Activated T-cell treated with anti-CD3 and anti-CD28 coated beads, Interleukin-2, amount 50 U/mL, for 24 hours (primary cell): ENCODE measurements around the gene RPLP2.

Source experiments
- DNase-seq: peaks from one replicate; pipeline ENCODE4 v3.0.0-alpha.2; 2020
- H3K27ac Mint-ChIP-seq: 2 replicates; pipeline ENCODE4 v1.8.0; 2020; ENCODE audit warnings: mild to moderate bottlenecking, mixed read lengths
- H3K27me3 Mint-ChIP-seq: 2 replicates; pipeline ENCODE4 v1.8.0; 2020; ENCODE audit warnings: mixed read lengths
- H3K36me3 Mint-ChIP-seq: 2 replicates; pipeline ENCODE4 v1.8.0; 2020; ENCODE audit warnings: low read depth, mixed read lengths
- H3K4me1 Mint-ChIP-seq: 2 replicates; pipeline ENCODE4 v1.8.0; 2020; ENCODE audit warnings: low read depth, mixed read lengths
- H3K4me3 Mint-ChIP-seq: 2 replicates; pipeline ENCODE4 v1.8.0; 2020; ENCODE audit warnings: mild to moderate bottlenecking, moderate library complexity, mixed read lengths
- H3K9me3 Mint-ChIP-seq: 2 replicates; pipeline ENCODE4 v1.8.0; 2020; ENCODE audit warnings: mixed read lengths

Gene RPLP2

GRCh38 chr11:855796-856195, 46.0 kb downstream of the RPLP2 start:
- H3K27ac Mint-ChIP-seq: no peak overlapping the region
- peaks cover 1% of the 10 kb centered on the region for H3K4me1 Mint-ChIP-seq
- no peak for DNase-seq
- no peaks in the 10 kb centered on the region for H3K9me3 Mint-ChIP-seq
- H3K4me3 Mint-ChIP-seq: no peak overlapping the region
- no peaks in the 10 kb centered on the region for H3K36me3 Mint-ChIP-seq
- peaks cover 5% of the 10 kb centered on the region for H3K27me3 Mint-ChIP-seq

GRCh38 chr11:856397-856796, 46.6 kb downstream of the RPLP2 start:
- Mint-ChIP-seq H3K36me3 (no peaks in the 10 kb centered on the region), H3K27ac (no peak overlapping the region), H3K27me3 (no peaks in the 10 kb centered on the region), H3K9me3 (no peaks in the 10 kb centered on the region), H3K4me1 (peaks cover 1% of the 10 kb centered on the region), H3K4me3 (no peak overlapping the region)
- DNase-seq: no peak

GRCh38 chr11:858053-858761, 48.4 kb downstream of the RPLP2 start:
- Mint-ChIP-seq H3K27ac (no peak overlapping the region), H3K27me3 (no peaks in the 10 kb centered on the region), H3K36me3 (no peaks in the 10 kb centered on the region), H3K4me1 (peaks cover 1% of the 10 kb centered on the region), H3K9me3 (no peaks in the 10 kb centered on the region), H3K4me3 (no peak overlapping the region)
- DNase-seq: no peak

DNA sequence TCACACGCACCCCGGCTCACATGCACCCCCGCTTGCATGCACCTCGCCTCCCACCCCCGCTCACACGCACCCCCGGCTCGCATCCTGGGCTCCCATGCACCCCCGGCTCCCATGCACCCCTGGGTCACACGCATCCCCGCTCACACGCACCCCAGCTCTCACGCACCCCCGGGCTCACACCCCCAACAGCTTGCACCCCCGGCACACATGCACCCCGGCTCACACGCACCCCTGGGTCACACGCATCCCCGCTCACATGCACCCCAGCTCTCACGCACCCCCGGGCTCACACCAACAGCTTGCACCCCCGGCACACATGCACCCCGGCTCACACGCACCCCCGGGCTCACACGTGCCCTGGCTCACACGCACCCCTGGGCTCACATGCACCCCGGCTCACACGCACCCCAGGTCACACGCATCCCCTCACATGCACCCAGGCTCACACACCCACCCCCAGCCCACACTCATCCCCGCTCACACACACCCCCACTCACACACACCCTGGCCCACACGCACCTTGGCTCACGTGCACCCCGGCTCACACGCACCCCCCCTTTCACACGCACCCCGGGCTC, 49.1 kb downstream of the RPLP2 start:
- no peak overlapping the region for H3K27ac Mint-ChIP-seq
- H3K36me3 Mint-ChIP-seq: no peaks in the 10 kb centered on the region
- no peaks in the 10 kb centered on the region for H3K27me3 Mint-ChIP-seq
- no peak overlapping the region for H3K4me3 Mint-ChIP-seq
- peaks cover 1% of the 10 kb centered on the region for H3K4me1 Mint-ChIP-seq
- no peak for DNase-seq
- no peaks in the 10 kb centered on the region for H3K9me3 Mint-ChIP-seq

DNA sequence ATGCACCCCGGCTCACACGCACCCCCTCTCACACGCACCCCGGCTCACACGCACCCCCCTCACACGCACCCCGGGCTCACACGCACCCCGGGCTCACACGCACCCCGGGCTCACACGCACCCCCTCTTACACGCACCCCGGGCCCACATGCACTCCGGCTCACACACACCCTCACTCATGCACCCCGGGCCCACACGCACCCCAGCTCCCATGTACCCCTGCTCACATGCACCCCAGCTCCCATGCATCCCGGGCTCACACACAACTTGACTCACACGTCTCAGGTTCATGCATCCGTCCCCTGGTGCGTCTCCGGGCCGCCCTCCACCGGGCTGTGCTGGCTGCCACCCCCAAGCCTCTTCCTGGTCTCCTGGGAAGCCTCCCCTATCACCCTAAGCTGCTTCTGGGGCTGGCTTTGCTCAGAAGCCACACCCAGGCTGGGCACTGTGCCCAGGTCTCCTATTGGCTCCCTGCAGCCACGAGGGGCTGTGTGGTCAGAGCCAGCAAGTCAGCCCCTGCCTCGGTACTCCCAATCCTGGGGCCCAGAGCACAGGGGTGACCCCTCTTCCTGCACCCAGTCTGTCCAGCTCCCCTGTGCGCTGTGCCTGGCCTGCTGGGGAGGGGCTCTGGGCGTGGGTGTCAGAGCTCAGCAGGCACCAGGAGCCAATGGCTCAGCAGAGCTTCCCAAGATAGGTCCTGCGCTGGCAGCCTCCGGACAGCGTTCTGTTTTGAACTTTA, 49.8 kb downstream of the RPLP2 start:
- Mint-ChIP-seq H3K27ac (no peak overlapping the region), H3K4me1 (peaks cover 1% of the 10 kb centered on the region), H3K27me3 (no peaks in the 10 kb centered on the region), H3K36me3 (no peaks in the 10 kb centered on the region), H3K9me3 (no peaks in the 10 kb centered on the region), H3K4me3 (no peak overlapping the region)
- DNase-seq: no peak

- Mint-ChIP-seq H3K27ac (peak overlapping the region; percentile 22), H3K4me3 (no peak overlapping the region), H3K36me3 (no peaks in the 10 kb centered on the region)
These were observed 50.7 kb downstream of the RPLP2 start for GRCh38 chr11:860234-861104.

GRCh38 chr11:861105-861479, 51.3 kb downstream of the RPLP2 start:
- no peaks in the 10 kb centered on the region for H3K27me3 Mint-ChIP-seq
- H3K27ac Mint-ChIP-seq: peak overlapping the region; percentile 57
- no peak overlapping the region for H3K4me3 Mint-ChIP-seq
- DNase-seq: no peak
- peaks cover 3% of the 10 kb centered on the region for H3K36me3 Mint-ChIP-seq
- peaks cover 1% of the 10 kb centered on the region for H3K4me1 Mint-ChIP-seq
- H3K9me3 Mint-ChIP-seq: no peaks in the 10 kb centered on the region

More at GRCh38 chr11:860234-861104, 50.7 kb downstream of the RPLP2 start:
- H3K9me3 Mint-ChIP-seq: no peaks in the 10 kb centered on the region
- no peaks in the 10 kb centered on the region for H3K27me3 Mint-ChIP-seq
- peaks cover 1% of the 10 kb centered on the region for H3K4me1 Mint-ChIP-seq
- DNase-seq: no peak

DNA sequence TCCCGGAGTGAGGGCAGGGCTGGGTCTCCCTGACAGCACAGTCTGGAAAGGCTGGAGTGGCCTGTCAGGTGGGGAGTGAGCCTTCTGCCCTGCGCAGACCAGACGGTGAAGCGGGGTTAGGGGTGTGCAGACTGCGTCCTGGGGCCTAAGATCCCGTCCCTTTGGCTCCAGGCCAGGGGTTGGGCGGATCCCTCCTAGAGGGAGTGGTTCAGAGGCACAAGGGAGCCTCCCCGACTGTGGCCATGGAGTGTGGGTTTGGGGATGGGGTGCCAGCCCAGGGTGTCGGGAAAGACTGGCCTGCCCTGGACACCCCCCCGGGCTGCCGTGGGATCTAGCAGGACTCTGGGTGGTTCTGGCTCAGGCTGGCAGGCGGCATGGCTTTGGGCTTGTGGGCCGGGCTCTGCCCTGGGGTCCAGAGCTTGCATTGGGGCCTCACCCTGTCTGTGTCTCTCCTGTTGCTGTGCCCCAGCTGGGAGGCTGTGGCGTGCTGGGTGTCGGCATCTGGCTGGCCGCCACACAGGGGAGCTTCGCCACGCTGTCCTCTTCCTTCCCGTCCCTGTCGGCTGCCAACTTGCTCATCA, 52.4 kb downstream of the RPLP2 start:
- Mint-ChIP-seq H3K27me3 (no peaks in the 10 kb centered on the region), H3K36me3 (peaks cover 3% of the 10 kb centered on the region), H3K9me3 (no peaks in the 10 kb centered on the region), H3K4me1 (no peaks in the 10 kb centered on the region), H3K27ac (no peak overlapping the region), H3K4me3 (no peak overlapping the region)
- DNase-seq: no peak
